Measurements from ENCODE around the gene CLNK. TPM values are rescaled to one million over a fixed set of nuclear protein-coding genes. Genes with fewer than 3 reads are reported as not detected.
"Not testable (repeated sequence)": the region's sequence is repeated elsewhere in the genome, so short reads cannot be mapped to it uniquely, and the experiment has no call there.

The CLNK gene
- total RNA-seq, 1 donor from 2014 or later, result 2.4 TPM

- DNase-seq (ENCODE audit: low spot score), result no peak
These were observed 104.9 kb downstream of the CLNK start for GRCh38 chr4:10579648-10580047.

DNA sequence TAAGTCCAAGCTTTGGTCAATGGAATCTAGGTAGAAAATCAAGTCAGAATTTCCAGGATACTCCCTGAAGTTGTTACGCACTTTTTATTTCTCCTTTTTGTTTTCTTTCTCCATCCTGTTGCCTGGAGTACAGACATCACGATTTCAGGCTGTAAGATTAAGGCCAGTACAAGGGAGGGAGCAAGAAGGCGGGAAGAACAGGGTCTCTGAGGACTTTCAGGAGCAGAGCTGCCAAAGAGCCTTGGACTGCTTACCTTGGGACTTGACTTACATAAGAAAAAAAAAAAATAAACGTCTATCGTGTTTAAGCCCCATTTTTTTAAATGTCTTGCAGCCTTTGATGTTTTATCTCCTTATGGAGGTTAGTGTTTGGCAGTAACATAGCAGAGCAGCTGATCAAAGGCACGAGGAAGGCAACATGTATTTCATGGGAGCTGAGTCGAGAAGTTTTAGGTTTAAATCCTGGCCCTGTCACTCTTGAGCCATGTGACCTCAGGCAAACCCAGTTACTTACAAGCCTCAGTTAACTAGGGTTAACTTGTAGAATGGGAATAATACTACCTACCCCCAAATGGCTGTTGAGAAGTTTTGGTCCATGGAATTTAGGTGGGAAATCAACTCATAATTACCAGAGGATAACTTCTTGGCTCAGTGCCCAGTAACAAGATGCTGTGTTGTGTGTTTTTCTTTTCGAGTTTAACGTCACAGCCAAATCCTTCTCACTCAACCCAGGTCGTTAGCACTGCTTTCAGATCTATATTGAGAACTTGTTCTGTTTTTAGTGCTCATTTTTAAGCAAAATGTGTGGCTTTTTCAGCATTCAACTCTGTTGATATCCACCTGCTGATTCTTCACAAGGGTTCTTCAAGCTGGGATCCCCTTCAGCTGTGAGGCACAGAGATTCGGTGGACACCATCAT, 106.8 kb downstream of the CLNK start:
- peak; percentile 93 for DNase-seq (ENCODE audit: low spot score)

DNA sequence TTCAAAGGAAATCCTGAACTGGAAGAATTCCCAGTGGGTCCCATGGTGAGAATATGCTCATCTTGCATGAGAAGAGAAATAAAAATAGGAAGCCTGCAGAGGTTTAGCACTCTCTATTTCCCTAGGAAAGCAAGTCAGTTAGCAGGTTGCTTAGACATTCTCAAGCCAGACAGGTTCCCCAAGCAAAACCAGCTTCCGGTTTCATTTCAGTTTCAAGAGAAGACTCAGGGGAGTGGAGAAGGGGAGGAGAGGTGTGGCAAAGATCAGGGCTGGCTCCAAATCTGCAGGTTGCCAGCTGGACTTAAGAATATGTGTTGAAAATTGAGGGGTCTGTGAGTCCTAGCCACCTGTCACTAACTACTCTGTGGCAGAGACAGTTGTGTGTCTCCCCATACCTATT, 107.5 kb downstream of the CLNK start:
- DNase-seq (ENCODE audit: low spot score), result no peak

DNA sequence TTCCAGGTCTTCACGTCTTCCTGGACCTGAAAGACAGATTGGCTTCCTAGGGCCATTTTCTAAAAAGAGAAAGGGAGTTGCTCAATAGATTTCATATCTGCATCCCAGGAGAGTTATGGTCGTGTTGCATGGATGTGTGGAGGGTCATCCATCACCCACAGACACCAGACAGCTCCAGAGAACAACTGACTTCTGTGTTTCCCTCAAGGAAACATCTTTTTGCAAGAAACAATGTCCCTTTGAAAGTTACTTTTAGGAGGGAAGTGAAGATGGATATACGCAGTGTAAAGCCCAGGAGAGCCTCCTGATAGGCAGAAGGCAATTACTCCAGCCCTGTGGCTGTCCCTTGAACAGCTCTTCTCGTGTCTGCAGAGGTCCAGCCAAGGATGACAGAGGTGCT, 108.3 kb downstream of the CLNK start:
- DNase-seq (ENCODE audit: low spot score), result no peak

DNA sequence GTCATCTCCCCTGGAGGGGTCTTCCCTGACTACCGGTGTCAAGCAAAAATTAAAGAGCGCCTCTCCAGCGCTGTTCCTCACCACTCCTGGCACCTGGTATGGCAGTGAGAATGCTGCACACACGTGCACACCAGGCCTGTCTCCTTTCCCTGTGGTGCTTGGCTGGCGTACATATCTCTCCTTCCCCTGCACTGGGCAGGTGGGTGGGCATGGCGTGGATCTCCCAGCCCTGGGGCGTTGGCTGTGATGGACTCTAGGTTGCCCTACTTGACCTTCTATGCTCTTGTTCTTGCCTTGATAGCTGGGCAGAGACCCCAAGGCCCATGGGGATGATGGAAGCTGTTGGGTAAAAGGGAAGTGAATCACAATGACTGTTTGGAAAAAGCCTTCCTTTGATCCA, 109.2 kb downstream of the CLNK start:
- no peak for DNase-seq (ENCODE audit: low spot score)

DNA sequence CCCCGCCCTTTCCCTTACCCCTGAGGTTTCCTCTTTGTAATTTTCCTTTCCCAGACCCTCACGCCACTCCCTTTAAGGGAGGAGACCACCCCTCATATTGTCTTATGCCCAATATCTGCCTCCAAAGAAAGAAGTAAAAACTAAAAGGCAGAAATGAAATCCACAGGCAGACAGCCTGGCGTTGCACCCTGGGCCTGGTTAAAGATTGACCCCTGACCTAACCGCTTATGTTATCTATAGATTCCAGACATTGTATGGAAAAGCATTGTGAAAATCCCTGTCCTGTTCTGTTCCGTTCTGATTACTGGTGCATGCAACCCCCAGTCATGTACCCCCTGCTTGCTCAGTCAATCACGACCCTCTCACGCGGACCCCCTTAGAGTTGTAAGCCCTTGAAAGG, 110.0 kb downstream of the CLNK start:
- DNase-seq (ENCODE audit: low spot score), result not testable (repeated sequence)

- DNase-seq (ENCODE audit: low spot score), result no peak
These were observed 112.7 kb downstream of the CLNK start for GRCh38 chr4:10571909-10572308.

- DNase-seq (ENCODE audit: low spot score), result no peak
These were observed 115.1 kb downstream of the CLNK start for GRCh38 chr4:10569491-10569890.

- DNase-seq (ENCODE audit: low spot score), result no peak
These were observed 116.8 kb downstream of the CLNK start for GRCh38 chr4:10567766-10568165.

DNA sequence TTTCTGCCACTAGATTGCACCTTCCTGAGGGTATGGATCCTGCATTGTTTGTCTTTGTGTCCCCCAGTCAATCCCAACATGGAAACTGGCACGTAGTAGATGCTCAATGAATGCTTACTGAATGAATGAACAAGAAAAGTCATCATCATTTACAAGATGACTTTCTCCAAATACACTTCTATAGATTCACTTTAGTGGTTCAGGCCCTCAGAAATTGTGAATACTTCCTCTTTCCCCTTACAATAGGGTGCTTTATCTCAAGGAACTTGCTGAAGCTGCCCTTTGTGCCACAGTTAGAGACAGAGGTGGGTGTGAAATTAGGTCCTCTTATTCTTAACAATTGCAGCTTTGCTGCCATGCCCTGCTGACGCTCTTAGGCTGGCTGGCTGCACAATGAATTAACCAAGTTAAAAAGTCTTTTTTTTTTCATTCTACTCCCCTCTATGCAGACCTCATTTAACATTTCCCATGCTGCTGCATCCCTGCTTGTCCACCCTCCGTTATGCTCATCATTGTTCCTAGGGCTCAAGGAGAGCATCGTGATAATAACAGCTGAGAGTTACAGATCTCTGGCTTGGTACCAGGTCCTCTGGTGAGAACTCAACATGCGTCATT, 119.3 kb downstream of the CLNK start:
- no peak for DNase-seq (ENCODE audit: low spot score)

- peak; percentile 79 for DNase-seq (ENCODE audit: low spot score)
These were observed 129.9 kb downstream of the CLNK start for GRCh38 chr4:10554694-10555093.

DNA sequence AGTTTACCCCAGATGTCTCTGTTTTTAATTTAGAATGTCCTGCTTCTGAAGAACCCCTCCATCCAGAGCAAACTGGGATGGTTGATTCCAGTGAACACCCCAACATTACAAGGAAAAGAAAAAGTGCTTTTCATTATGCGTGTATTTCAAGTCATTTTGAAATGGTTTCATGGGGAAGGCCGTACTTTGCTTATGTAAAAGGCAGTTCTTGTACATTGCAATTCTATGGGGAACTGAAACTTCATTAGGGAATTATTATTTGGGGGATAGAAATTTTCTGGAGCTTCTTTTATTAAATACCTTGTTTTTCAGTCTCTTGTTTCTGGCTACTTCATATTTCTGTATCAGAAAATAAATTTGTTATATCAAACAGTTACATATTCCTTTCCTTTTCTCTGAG, 130.4 kb downstream of the CLNK start:
- DNase-seq (ENCODE audit: low spot score), result no peak

DNA sequence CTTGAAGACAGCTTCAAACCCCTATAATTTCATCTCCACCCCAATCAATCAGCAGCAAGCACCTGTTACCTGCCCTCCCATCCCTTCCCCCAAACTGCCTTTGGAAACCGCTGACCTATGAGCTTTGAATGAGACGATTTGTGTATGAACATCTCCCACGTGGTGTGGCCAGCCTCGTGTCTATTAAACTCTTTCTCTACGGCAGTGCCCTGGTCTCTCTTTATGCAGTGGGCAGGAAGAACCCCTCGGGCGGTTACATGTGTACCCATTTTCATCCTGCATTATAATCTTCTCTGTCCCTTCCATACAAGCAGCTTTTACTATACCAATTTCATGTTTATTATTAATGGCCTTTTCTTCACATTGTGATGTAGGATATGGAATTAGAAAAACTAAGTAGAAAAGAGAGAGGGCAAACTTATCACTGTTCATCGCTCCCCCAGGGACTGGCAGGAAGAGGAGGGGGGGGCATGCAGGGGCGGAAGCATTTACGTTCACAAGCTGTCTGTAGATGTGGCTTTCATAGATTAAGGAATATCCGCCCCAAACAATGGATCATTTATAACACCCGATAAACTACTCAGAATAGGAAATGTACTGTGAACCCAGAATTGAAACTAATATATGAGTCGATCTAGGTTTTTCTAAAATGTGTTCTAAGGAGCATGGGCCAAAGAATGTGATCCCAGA, 131.8 kb downstream of the CLNK start:
- no peak for DNase-seq (ENCODE audit: low spot score)

GRCh38 chr4:10535912-10536311, 148.7 kb downstream of the CLNK start:
- DNase-seq (ENCODE audit: low spot score), result no peak

- no peak for DNase-seq (ENCODE audit: low spot score)
These were observed 149.7 kb downstream of the CLNK start for GRCh38 chr4:10534820-10535219.

DNA sequence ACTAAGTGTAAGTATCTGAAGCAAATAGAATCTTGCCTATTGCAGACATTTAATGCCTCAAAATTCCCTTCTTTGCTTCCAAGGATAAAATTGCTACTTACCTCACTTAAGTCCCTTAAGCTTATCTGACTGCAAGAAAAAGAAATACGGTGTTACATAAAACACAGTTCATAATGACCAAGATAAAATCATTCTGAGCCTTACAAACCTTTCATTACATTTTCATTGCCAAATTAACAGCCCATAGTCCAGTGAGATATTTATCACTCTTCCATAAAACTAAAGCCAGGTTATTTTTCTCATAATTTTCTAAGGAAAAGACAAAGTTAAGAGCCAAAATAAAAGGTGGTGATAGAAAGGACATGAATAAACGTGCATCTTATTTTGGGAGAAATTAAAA, 152.4 kb downstream of the CLNK start:
- DNase-seq (ENCODE audit: low spot score), result peak; percentile 26

DNA sequence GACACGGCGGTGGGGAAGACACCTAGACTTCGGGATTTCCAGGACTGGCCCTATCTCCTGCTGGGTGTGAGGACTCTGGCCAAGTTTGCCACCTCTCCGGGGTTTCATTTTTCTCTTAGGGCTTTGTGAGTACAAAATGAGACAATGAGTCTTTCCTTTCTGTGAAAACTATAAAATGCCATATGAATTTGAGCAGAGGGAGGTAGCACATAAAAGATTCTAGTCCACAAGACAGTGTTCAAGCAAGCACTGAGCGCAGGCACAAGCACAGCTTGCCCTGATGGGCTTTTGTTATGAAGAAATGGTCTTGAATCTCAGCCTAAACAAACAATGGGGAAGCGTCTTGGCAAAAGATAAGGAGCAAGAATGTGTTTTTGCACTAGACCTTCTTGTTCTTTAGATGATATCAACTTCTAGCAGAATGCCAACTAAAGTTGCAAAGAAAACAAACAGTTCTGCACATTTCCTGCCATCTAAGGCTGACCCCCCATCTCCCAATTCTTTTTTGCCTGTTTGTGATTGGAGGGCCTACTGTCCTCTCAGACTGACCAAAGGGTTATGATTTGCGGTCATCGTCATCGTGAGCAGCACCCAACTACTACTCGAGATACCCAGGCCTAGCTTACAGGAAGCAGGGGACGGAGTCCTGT, 154.3 kb downstream of the CLNK start:
- DNase-seq (ENCODE audit: low spot score), result peak; percentile 46

GRCh38 chr4:10529291-10530136, 155.1 kb downstream of the CLNK start:
- DNase-seq (ENCODE audit: low spot score), result peak; percentile 19

DNA sequence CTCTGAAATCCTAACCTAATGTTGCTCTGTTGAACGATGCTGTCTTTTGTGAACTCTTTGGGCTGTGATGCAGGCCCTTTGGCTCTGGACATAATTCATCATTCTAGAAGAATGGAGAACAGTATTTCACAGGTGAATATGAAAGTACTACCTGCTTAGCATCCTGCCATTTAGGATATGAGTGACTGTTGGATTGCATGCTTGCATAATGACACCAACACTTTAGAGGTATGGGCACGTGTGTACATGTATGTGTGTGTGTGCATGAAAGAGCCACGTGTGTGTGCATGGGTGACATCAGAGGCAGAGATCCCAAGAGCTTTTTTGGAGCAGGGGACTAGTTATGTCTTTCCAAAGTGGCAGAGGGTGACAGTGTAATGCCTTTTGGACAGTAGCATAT, 157.1 kb downstream of the CLNK start:
- no peak for DNase-seq (ENCODE audit: low spot score)

DNA sequence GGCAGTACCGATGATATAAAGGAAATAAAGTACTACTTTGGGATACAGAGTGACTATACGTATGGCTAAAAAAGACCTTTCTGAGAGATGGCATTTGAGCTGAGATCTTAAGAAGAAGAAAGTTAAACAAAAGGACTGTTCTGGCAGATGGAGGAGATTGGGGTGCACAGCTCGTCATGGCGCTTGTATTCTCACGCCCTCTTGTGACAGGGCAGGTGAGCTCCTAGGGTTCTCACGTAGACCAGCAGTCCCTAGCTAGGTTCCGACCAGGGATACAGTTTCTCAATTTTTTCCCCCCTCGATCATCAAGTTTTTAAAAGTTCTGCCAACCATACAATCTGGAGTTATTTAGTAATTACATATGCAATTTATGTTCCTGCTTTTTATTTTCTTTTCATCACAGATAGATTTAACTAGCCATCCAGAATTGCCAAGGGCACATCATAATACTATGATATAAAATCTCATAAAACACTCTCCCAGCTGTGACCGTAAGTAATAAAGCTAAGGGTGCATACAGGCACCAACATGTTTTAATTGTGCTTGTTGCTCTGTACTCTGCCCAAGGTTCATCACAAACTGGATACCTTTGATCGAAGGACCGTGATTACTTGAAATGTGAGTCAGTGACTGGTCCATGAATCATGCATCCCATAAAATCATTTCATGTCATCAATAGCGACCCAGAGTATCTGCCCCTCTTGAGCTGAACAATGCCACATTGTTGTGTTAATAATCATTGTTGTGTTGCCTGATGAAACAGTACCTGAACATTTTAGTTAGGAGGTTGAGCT, 157.9 kb downstream of the CLNK start:
- no peak for DNase-seq (ENCODE audit: low spot score)
